HG03520 (cell line): ENCODE data around the gene C8A.

ENCODE experiments used
- ATAC-seq: cut with Tn5 transposase; IDR thresholded peaks from one replicate; pipeline ENCODE4 v1.9.1; 2021; ENCODE audit warnings: mild to moderate bottlenecking, moderate library complexity; ENCODE audit not compliant: unreplicated experiment

C8A gene

GRCh38 chr1:56964349-56965017 is 109.9 kb downstream of the C8A start:
- ATAC-seq, result no peak

DNA sequence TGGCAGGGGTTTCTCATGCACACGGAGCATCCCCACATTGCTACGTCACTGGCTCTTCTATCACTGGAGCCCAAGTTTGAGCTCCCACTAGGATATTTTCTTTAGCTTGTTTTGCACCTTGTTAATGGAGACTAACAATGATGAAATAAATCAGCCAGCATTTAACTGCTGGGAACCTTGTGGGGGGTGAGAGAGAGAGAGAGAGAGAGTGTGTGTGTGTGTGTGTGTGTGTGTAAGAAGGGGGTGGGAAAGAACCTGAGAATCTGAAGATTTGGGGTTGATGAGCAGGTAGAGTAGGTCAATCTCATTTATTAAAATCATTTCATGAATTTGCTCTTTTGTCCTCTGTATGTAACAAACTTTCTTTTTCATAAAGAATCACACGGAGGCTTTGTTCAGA is 110.6 kb downstream of the C8A start:
- no peak for ATAC-seq

GRCh38 chr1:56965916-56966697 is 111.5 kb downstream of the C8A start, which contains the start of gene C8B:
TSS of gene C8B (minus strand) at chr1:56966015. CDS start at chr1:56965948, 67 bp downstream.
- no peak for ATAC-seq

DNA sequence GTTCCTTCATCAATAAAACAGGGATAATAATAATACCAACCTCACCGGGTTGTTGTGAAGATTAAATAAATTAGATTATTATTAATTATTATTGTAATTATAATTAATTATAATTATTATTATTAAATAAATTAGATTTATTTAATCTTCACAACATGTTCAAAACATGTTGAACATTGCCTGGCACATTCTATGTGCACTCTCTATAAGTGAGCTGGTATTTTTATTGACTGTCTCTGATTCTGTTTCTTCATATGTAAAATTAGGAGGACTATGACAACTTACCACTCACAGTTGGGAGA is 112.1 kb downstream of the C8A start:
- ATAC-seq, result no peak

- no peak for ATAC-seq
Measured at GRCh38 chr1:56967355-56967754, 112.8 kb downstream of the C8A start.
